Subcutaneous abdominal adipose tissue (tissue), 5 donors: ENCODE results near the gene ASAP2.

Experiments
- H3K27ac ChIP-seq: one replicate; pipeline ENCODE4 v1.7.0; 2013; ENCODE audit warnings: low read depth, mild to moderate bottlenecking, inconsistent platforms, low read length, moderate library complexity
- H3K27me3 ChIP-seq, 5 donors: one replicate each; pipeline ENCODE4 v1.7.0; 2013; ENCODE audit warnings: low read length in 5 of 5, inconsistent platforms in 1 of 5; ENCODE audit not compliant: control insufficient read depth in 5 of 5, insufficient read depth in 4 of 5
- H3K36me3 ChIP-seq, 5 donors: one replicate each; pipeline ENCODE4 v1.7.0; 2013; ENCODE audit warnings: low read length in 5 of 5; ENCODE audit not compliant: control insufficient read depth in 5 of 5, insufficient read depth in 5 of 5
- H3K4me1 ChIP-seq, 5 donors: one replicate each; pipeline ENCODE4 v1.7.0; 2013; ENCODE audit warnings: low read length in 5 of 5, mild to moderate bottlenecking in 3 of 5, moderate library complexity in 1 of 5; ENCODE audit not compliant: control insufficient read depth in 5 of 5, insufficient read depth in 5 of 5
- H3K4me3 ChIP-seq, 5 donors: one replicate each; pipeline ENCODE4 v1.7.0; 2013; ENCODE audit warnings: low read length in 5 of 5, low read depth in 1 of 5
- H3K9ac ChIP-seq, 5 donors: one replicate each; pipeline ENCODE4 v1.7.0; 2013; ENCODE audit warnings: low read length in 5 of 5, mild to moderate bottlenecking in 4 of 5, moderate library complexity in 3 of 5
- H3K9me3 ChIP-seq, 5 donors: one replicate each; pipeline ENCODE4 v1.7.0; 2013; ENCODE audit warnings: low read length in 5 of 5; ENCODE audit not compliant: control insufficient read depth in 5 of 5
- donor health status: healthy.
- donor health status: healthy.
- donor health status: healthy.
- donor health status: healthy.
- donor health status: healthy.

Gene ASAP2

GRCh38 chr2:9440058-9440727 lies 233.6 kb downstream of the ASAP2 start:
- Histone ChIP-seq H3K27ac (no peak overlapping the region), H3K4me1 (no peaks in the 10 kb centered on the region), H3K9ac (no peak overlapping the region), H3K36me3 (peaks cover 37 to 74% (median 49%) of the 10 kb centered on the region in 5 donors), H3K9me3 (no peaks in the 10 kb centered on the region), H3K27me3 (no peaks in the 10 kb centered on the region), H3K4me3 (no peak overlapping the region)

GRCh38 chr2:9441556-9441955 lies 234.9 kb downstream of the ASAP2 start:
- Histone ChIP-seq H3K9me3 (no peaks in the 10 kb centered on the region), H3K36me3 (peaks cover 42 to 76% (median 53%) of the 10 kb centered on the region in 5 donors), H3K4me1 (no peaks in the 10 kb centered on the region), H3K9ac (no peak overlapping the region), H3K27me3 (no peaks in the 10 kb centered on the region), H3K27ac (no peak overlapping the region), H3K4me3 (no peak overlapping the region)

GRCh38 chr2:9443526-9443925 lies 236.9 kb downstream of the ASAP2 start:
- no peak overlapping the region for H3K9ac ChIP-seq
- H3K27ac ChIP-seq: no peak overlapping the region
- no peak overlapping the region for H3K4me3 ChIP-seq
- H3K4me1 ChIP-seq: no peaks in the 10 kb centered on the region
- H3K9me3 ChIP-seq: no peaks in the 10 kb centered on the region
- no peaks in the 10 kb centered on the region for H3K27me3 ChIP-seq
- peaks cover 40 to 67% (median 45%) of the 10 kb centered on the region in 5 donors for H3K36me3 ChIP-seq

GRCh38 chr2:9445089-9445488 lies 238.5 kb downstream of the ASAP2 start:
- Histone ChIP-seq H3K27ac (no peak overlapping the region), H3K4me1 (no peaks in the 10 kb centered on the region), H3K4me3 (no peak overlapping the region), H3K36me3 (peaks cover 41 to 67% (median 44%) of the 10 kb centered on the region in 5 donors), H3K9me3 (no peaks in the 10 kb centered on the region), H3K27me3 (no peaks in the 10 kb centered on the region), H3K9ac (no peak overlapping the region)

- Histone ChIP-seq H3K9me3 (no peaks in the 10 kb centered on the region), H3K9ac (no peak overlapping the region), H3K4me1 (no peaks in the 10 kb centered on the region), H3K36me3 (peaks cover 21 to 61% (median 40%) of the 10 kb centered on the region in 5 donors), H3K4me3 (no peak overlapping the region), H3K27me3 (no peaks in the 10 kb centered on the region), H3K27ac (no peak overlapping the region)
These were observed 244.6 kb downstream of the ASAP2 start for GRCh38 chr2:9451231-9451630.
